Mucosa of gallbladder (tissue), 1 donor: ENCODE measurements around the gene ISG15. TPM values are rescaled to one million over a fixed set of nuclear protein-coding genes. Genes with fewer than 3 reads are reported as not detected.
"Not testable (repeated sequence)": the region's sequence is repeated elsewhere in the genome, so short reads cannot be mapped to it uniquely, and the experiment has no call there.

Experiments used
- DNase-seq: peaks from one replicate; pipeline ENCODE4 v3.0.0-alpha.2; 2020; ENCODE audit warnings: low spot score
- total RNA-seq: library from RNA; stranded (reverse); gene quantifications from one replicate; pipeline ENCODE4 v1.2.1, GENCODE V29; 2021
- donor health status: DM: no; HTN: no; CAD: no.

Gene ISG15
- total RNA-seq, 1 donor from 2014 or later, result 41.5 TPM

DNA sequence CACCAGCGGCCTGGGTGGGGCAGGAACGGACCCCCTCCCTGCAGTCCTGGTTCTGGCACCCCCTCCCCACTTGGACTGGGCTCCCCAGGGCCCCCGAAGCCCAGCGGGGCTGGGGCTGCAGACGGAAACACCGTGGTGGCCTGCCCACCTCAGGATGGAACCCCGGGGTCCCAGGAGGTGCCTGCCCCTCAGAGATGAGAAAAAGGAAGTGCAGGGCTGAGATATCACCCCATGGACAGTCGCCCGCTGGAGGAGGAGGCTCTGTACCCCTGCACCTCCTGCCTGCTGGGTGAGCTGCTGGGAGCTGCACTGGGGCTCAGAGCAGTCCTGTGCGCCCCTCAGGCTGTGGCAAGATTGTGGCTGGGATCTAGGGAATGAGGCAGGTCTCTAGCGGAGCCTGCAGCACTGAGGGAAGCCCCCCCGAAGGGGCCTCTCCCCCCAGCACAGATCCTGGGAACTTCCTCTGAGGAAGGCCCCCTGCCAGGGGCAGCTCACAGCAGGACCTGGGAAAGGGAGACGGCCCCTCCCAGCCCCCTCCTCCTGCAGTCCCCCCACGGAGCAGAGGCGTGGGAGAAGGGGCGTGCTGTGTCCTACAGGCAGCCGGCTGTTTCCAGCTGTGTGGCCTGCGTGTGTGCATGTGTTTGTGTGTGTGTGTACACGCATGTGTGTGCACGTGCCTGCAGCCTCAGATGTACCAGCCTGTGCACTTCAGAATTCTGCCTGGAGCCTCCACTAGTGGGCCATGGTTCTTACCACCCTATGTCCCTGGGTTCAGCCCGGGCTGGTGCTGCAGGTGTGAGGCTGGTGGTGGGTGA is 13.5 kb downstream of the ISG15 start:
- DNase-seq, result no peak

DNA sequence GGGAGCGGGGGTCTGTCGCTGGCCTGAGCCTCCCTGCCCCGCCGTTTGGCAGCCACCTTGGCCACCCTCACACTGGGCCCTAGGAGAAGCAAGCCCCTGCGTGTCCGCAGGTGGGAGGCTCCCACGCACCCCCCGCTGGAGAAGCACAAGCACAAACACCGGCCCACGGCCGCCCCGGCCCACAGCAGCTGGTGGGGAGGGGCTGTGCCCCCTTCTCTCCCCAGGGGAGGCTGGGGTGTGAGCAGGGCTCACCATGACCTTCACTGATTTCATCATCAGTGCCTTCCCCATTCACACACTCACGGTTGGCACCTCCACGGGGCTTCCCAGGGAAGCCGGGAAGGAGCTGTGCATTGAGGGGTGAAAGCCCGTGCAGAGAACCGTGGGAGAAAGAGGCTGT is 14.5 kb downstream of the ISG15 start:
- DNase-seq, result no peak

DNA sequence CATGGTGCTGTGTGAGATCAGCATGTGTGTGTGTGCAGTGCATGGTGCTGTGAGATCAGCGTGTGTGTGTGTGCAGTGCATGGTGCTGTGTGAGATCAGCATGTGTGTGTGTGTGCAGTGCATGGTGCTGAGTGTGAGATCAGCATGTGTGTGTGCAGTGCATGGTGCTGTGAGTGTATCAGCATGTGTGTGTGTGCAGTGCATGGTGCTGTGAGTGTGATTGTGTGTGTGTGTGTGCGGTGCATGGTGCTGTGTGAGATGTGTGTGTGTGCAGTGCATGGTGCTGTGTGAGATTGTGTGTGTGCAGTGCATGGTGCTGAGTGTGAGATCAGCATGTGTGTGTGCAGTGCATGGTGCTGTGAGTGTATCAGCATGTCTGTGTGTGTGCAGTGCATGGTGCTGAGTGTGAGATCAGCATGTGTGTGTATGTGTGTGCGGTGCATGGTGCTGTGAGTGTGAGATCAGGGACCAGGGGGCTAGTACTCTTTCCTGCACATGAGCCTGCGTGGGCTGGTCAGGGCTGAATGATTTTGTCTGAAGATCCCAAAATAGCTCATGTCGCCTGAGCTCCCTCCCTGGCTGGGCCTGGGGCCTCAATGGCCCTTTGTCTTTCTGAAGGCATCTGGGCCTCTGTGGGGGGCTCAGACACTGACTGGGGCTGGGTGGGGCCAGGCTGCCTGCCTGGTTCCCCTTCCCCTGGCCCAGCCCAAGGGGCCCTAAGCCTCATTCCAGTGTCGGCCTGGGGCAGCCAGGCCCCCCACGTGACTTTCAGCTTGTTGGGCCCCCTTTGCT is 17.8 kb downstream of the ISG15 start:
- not testable (repeated sequence) for DNase-seq

DNA sequence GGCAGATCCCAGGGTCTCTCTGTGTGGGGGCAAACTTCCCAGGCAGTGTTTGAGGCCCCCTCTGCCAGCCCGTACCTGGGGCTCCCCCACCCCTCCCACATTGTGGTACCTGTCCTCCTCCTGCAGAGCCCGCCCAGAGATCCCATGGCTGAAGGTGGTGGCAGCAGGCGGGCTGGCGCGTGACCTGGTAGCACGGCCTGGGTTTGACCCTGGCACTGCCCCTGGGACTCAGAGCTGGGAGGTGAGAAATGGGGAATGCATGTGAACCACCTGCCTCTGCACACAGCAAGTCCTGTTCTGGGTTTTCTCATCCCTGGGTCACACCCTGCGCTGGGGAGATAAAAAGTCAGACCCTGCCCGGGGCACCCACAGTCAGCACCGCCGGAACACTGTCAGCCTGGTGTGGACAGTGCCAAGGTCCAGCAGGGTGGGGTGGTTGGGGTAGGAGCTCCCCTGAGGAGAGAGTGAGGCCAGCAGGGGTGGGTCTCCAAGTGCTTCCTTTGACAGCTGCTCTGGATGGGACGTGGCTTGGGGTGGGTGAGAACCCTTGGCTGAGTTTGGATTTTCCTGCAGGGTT is 18.4 kb downstream of the ISG15 start:
- DNase-seq, result no peak

DNA sequence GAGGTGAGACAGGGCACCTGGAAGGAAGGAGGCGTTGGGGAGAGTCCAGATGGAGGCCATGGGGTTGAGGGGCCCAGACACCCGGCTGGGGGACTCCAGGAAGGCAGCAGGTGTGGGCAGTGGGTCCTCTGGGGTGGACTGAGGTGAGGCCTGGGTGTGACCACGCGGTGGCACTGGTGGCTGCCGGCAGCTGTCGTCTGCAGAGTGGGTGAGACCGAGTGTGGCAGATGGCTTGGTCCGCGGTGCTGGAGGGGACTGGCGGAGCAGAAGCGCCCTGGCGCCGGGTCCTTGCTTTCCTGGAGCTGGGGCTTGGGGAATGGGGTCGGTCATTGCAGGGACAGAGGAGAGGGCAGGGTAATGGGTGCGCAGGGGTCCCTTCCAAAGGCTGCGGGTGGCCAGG is 19.1 kb downstream of the ISG15 start:
- no peak for DNase-seq

DNA sequence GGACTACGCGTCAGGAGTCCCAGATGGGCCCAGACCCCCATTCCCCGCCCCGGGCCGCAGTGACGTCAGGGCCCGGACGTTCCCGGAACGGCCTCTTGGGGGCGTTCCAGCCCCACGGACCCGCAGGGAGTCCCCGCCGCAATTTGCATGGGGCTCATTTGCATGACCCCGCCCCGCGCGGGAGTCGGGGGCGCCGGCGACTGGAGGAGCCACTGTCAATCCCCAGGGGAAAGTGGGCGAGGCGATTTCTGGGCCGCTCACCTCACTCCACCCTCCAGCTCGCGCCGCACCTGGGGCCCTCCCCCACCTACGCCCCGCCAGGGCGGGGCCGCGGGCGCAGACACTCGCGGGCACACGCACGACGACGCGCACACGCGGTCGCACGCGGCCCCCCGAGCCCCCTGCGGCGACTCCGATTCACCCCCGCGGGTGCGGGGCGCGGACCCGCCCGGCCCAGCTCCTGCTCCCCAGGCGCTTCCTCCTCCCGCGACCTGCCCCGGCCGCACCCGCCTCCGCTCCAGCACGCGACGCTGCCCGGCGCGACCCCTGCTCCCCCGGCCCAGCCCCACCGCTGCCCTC is 19.8 kb downstream of the ISG15 start:
- DNase-seq, result peak; percentile 75

DNA sequence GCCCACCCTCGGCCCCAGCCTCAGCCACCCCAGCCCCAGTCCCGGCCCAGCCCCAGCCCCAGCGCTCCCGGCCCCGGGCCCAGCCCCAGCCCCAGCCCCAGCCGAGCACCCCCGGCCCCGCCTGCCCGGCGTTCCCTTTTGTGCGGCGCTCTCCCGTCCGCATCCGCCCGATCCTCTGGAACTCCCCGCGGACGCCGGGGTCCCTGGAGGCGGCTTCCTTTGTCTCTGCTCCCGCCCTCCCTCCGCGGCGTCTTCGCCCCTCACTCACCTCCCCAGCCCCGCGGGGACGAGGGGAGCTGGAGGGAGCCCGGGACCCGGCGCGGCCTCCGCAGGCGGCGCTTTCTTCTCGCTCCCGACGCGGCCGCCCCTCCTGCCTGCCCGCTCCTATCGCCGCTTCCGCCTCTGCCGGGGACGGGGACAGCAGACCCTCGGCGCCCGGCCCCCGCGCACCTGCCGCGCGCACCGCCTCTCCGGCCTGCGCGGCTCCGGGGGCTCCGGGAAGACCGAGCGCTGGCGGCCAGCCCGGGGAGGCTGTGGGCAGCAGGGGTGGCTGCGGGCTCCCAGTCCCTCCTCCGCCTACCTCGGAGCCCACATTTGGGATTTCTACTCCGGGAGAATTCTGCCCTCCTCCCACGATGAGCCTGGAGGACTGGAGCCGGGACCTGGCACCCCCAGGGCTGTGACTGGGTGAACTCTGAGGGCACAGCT is 20.6 kb downstream of the ISG15 start:
- DNase-seq, result no peak

DNA sequence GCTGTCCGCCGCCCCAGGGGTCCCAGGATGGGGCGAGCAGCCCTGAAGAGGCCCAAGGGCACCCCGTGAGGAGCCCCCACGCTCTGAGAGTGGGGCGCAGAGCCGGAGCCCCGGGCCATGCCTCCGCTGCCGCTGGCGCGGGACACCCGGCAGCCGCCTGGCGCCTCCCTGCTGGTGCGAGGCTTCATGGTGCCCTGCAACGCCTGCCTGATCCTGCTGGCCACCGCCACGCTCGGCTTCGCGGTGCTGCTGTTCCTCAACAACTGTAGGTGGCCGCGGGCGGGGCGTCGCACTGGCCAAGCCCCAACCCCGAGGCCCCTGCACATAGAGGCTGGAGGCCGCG is 21.1 kb downstream of the ISG15 start:
- DNase-seq, result no peak

DNA sequence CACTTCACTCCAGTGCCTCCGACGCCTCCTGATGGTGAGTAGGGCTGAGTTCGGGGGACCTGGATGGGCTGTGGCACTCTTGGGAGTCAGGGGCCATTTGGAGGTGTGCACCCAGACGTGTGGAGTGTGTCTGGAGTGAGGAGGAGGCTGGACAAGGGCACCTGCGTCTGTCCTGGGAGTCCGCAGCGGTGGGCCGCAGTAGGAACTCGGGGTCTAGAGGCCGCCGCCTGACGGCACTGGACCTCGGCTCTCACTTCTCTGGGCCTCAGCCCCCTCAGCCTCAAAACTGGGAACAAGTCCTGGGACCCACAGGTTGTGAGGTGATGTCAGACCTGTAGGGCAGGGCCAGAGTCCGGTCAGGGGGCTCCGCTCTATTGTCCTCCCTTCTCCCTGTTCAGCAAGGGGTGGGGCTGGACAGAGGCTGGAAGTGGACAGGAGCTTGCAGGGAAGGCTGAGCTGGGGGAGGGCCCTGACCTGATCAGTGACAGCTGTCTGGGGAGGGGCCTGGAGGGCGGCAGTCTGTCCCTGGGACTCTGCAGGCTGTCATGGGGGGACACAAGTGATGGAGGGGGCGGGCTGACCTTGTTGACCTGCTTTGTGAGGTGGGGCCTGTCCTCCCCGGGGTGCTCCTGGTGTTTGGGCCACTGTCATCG is 22.1 kb downstream of the ISG15 start:
- no peak for DNase-seq

DNA sequence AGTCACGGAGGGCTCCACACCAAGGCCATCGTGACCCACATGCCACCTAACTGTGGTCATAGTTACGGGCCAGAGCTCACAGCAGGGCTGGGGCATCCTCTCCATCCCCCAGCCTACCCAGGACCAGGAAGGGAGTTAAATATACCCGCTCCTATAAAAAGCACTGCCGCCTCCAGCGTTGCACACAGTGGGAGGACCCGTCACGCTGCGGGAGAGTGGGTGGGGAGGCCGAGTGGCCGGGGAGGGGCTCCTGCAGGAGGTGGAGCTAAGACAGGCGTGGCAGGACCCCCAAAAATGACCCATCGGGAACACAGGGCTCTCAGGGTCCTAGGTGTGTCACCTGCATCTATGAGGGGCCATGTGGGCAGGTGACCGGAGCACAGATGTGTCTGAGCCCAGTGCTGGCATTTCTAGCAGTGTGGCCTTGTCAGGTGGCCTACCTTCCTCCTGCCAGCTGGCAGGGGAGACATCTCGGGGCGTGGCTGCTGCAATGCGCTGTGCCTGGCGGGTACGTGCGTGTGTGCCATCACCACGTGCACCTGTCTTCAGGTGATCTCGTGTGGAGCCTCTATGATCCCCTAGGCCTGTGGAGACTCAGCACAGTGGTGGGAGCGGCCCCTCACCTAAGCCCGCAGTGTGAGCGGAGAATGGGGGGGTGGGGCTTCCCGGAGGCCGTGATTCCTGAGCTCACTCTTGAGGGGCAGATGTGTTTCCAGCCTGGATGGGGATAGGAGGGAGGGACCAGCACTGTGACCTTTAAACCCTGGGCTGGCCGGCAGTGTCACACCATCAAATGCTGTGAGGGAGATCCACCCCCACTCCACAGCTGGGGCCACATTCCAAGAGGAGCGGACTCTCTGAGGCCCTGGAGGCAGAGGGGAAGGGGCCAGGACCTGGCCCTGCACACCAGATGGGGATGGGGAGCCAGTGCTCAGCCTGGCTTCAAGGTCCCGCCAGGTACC is 24.4 kb downstream of the ISG15 start:
- DNase-seq, result peak; percentile 46

DNA sequence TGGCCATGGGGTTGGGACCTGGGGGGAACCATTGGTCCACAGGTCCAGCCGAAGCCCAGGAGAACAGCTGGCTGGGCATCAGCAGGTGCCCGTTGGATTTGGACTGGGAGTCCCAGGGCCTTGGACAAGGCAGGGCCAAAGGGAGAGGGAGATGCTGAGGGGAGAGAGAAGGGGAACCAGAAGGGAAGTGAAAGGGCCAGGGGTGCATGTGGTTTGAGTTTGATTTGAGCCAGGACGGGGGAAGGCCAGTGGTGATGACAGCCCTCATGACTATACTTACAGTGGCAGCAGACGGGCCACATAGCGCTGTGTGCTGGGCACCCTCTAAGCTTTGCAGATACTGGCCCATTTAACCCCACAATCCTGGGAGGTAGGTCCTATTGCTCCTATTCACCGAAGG is 25.4 kb downstream of the ISG15 start:
- no peak for DNase-seq

DNA sequence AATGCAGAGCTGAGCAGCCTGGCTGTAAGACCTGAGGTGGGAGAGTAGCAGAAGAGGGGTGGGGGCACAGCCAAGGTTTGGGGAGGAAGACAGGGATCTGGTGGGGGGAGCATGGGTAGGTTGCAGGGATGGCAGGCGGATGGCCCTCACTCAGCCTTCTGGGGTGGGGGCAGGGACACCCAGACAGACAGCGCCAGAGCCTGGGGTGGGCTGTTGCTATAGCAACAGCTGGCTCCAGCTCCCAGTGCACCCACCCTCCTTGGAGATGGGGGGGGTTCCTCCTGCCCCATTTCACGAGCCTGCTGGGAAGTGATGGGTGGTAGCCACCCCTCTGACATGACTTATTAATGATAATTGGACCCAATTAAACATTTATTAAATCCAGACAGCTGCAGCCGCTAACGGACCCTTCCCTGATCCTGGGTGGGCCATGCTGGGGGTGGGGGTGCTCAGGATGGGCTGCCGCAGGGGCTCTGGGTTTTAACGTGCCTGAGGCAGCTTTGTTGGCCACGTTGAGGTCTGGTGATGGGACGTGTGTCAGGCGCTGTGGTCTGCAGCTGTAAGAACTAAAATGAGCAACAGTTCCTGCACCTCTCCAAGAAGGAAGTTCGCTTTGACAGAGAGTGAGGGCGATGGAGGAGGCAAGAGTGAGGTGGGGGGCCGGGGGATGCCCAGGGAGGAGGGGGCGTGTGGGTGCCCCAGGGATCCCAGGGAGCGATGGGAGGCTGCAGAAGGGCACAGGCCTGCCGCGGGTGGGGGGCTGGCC is 26.0 kb downstream of the ISG15 start:
- no peak for DNase-seq

DNA sequence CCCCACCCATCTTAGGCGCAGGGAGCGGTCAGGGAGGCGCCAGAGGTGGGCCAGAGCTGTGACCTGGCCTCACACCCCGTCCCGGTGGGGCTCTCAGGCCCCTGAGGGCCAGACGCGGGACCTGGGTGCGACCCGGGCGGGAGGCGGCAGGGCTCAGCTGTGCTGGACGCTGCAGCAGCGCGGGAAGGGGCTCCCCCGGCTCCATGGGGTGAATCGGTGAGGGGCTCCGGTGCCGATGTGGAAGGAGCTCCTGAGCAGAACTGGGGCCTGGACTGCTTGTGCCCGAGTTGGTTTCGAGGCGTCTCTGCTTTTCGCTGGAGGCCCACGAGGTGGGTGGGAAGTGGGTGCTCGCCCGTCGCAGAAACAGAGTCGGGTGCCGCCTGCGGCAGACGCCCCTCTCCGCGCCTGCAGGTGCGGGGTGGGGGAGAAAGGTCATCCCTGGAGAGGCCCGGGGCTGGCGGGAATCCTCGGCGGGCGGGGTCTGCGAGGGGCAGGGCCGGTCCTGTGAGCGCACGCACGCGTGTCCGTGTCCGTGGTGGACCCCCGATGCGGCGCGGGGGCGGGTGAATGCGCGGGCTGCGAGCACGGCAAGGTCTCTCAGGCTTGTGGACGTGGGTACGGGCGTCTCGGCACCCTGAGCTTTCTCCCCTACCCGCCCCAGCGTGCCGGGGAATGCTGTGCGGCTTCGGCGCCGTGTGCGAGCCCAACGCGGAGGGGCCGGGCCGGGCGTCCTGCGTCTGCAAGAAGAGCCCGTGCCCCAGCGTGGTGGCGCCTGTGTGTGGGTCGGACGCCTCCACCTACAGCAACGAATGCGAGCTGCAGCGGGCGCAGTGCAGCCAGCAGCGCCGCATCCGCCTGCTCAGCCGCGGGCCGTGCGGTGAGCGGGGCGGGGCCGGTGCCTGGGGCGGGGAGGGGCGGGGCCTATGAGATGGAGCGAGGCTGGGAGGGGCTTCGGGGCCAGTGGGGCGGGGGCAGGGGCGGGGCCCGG is 27.0 kb downstream of the ISG15 start:
- DNase-seq, result peak; percentile 72

DNA sequence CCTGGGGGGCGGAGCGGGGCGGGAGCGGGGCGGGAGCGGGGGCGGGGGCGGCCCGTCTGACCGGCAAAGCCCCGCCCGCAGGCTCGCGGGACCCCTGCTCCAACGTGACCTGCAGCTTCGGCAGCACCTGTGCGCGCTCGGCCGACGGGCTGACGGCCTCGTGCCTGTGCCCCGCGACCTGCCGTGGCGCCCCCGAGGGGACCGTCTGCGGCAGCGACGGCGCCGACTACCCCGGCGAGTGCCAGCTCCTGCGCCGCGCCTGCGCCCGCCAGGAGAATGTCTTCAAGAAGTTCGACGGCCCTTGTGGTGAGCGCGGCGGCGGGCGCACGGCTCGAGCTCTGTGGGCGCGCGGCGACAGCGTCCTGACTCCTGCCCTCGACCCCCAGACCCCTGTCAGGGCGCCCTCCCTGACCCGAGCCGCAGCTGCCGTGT is 27.8 kb downstream of the ISG15 start:
- DNase-seq, result no peak

DNA sequence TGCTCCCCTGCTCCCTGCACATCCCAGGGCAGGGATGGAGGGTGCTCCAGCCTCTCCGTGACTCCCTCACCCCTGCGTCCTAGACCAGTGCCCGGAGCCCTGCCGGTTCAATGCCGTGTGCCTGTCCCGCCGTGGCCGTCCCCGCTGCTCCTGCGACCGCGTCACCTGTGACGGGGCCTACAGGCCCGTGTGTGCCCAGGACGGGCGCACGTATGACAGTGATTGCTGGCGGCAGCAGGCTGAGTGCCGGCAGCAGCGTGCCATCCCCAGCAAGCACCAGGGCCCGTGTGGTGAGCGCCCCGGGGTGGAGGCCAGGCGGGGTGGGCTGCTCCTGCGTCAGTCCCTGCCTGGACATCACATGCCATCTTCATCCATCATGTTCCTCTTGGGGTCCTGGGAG is 28.6 kb downstream of the ISG15 start:
- DNase-seq, result no peak

DNA sequence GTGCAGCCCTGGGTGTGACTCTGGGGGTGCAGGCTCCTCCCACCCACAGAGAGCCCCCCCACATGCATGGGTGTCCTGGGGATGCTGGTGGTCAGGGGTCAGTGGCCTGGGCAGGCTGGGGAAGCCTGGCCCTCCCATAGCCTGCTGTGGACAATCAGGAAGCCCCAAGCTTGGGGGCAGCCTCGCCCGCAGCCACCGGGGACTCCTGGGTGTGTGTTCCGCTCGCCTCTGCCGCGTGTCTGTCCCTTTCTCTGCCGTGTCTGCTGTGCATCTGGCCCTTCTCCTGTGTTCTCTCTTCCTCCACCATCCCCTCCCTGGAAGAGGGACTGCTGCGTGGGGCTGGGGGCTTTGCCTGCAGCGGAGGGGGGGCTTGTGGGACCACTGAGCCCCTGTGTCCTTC is 29.5 kb downstream of the ISG15 start:
- DNase-seq, result no peak

DNA sequence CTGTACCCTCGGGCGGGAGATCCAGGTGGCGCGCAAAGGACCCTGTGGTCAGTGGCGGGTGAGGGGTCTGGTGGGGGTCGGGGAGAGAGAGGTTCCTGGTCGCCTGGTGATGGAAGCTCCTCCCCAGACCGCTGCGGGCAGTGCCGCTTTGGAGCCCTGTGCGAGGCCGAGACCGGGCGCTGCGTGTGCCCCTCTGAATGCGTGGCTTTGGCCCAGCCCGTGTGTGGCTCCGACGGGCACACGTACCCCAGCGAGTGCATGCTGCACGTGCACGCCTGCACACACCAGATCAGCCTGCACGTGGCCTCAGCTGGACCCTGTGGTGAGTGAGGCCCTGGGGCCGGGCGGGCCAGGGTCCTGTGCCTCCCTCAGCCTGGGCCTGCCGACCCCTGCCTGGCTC is 30.1 kb downstream of the ISG15 start:
- DNase-seq, result no peak

DNA sequence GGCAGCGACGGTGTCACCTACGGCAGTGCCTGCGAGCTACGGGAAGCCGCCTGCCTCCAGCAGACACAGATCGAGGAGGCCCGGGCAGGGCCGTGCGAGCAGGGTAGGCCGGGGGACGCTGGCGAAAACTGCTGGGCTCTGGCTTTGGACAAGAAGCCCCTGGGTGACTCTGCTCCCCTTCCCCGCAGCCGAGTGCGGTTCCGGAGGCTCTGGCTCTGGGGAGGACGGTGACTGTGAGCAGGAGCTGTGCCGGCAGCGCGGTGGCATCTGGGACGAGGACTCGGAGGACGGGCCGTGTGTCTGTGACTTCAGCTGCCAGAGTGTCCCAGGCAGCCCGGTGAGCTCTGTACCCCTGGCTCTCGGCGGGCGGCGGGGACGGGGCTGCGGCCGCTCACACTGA is 30.6 kb downstream of the ISG15 start:
- DNase-seq, result no peak
